ENCODE measurements around the gene ACOXL.

ACOXL gene

DNA sequence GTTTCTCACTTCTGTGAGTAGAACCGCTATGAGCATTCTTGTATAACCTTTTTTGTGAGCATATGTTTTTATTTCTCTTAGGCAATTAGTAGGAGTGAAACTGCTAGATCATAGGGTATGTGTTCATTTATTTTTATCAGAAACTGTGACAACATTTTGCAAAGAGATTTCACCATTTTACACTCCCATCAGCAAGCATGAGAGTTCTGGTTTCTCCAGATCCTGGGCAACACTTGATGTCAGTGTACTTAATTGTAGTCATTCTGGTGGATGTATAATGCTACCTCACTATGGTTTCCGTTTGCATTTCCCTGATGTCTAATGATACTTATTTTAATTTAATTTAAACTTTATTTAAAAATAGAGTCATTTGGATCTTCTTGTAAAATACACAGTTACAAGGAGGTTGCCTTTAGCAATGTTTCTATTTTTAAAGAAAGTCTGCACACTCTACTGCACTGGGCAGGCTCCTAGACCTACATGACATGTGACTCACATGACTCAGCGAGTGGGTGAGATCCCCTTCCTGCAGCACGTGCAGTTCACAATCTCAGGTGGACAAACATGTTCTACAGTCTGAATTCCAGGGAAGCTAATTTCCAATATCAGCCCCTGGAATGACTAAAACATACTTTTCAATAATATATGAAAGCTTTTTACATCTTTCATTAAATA is 261.3 kb downstream of the ACOXL start:
- Histone ChIP-seq H3K4me1 (ENCODE audit: insufficient read depth, low read length, severe bottlenecking) (peaks cover 4% of the 10 kb centered on the region), H3F3A (ENCODE audit: insufficient read depth, low read length) (no peaks in the 10 kb centered on the region), H3K9ac (ENCODE audit: low read length) (no peak overlapping the region), H3K4me3 (ENCODE audit: low read depth, low read length, poor library complexity, severe bottlenecking) (no peak overlapping the region), H3K36me3 (ENCODE audit: insufficient read depth, low read length) (no peaks in the 10 kb centered on the region), H3K79me2 (ENCODE audit: insufficient read depth, low read length) (no peaks in the 10 kb centered on the region), H3K4me2 (ENCODE audit: low read length) (no peak overlapping the region), H3K9me2 (ENCODE audit: low read depth, low read length) (no peaks in the 10 kb centered on the region), H3K9me3 (ENCODE audit: low read length) (no peaks in the 10 kb centered on the region), H2AFZ (ENCODE audit: low read length) (no peak overlapping the region), H4K20me1 (ENCODE audit: insufficient read depth, low read length) (no peaks in the 10 kb centered on the region), H3K27ac (ENCODE audit: low read depth, low read length, poor library complexity, severe bottlenecking) (no peak overlapping the region), H3K27me3 (ENCODE audit: insufficient read depth, low read length) (no peaks in the 10 kb centered on the region)
- TF ChIP-seq, protein P1, sequence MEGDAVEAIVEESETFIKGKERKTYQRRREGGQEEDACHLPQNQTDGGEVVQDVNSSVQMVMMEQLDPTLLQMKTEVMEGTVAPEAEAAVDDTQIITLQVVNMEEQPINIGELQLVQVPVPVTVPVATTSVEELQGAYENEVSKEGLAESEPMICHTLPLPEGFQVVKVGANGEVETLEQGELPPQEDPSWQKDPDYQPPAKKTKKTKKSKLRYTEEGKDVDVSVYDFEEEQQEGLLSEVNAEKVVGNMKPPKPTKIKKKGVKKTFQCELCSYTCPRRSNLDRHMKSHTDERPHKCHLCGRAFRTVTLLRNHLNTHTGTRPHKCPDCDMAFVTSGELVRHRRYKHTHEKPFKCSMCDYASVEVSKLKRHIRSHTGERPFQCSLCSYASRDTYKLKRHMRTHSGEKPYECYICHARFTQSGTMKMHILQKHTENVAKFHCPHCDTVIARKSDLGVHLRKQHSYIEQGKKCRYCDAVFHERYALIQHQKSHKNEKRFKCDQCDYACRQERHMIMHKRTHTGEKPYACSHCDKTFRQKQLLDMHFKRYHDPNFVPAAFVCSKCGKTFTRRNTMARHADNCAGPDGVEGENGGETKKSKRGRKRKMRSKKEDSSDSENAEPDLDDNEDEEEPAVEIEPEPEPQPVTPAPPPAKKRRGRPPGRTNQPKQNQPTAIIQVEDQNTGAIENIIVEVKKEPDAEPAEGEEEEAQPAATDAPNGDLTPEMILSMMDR (IDR thresholded peaks at IDR 0.05; ENCODE audit: low read length): no peak
- TF ChIP-seq EZH2 (IDR thresholded peaks at IDR 0.05; ENCODE audit: borderline replicate concordance, low read length): no peak

DNA sequence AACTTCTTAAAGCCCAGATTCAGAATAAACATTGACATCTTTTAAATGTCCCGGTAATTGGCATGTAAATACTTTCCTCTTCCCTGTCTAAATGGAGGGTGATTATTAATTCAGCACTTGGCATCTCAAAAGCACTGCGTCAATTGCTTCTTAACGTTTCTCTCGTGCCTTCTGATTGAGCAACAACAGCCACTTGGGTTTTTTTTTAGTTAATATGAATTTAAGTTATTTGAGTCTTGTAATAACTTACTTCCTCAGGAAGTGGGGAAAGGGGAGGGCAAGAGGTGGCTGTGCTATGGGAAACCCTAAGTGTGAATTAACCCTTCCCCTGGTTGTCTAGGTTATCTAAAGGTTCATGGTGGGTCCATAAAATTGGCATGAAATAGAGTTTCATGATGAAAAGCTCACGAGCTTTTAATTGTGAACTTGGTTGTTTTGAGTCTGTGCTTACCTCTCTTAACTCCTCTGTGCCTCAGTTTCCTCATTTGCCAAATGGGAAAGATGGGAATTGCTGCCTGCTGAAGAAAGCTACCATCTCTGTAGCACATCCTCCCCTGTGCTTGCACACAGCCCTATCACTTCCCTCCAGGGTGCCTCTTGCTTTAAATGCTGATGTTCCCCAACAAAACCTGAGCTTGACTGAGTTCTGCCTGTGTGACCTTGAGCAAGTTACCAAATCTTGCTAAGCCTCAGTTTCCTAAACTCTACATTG is 262.0 kb downstream of the ACOXL start:
- Histone ChIP-seq H3K9me3 (ENCODE audit: low read length) (no peaks in the 10 kb centered on the region), H2AFZ (ENCODE audit: low read length) (no peak overlapping the region), H3K4me2 (ENCODE audit: low read length) (no peak overlapping the region), H3K27ac (ENCODE audit: low read depth, low read length, poor library complexity, severe bottlenecking) (no peak overlapping the region), H3K9ac (ENCODE audit: low read length) (no peak overlapping the region), H4K20me1 (ENCODE audit: insufficient read depth, low read length) (no peaks in the 10 kb centered on the region), H3K27me3 (ENCODE audit: insufficient read depth, low read length) (no peaks in the 10 kb centered on the region), H3K36me3 (ENCODE audit: insufficient read depth, low read length) (no peaks in the 10 kb centered on the region), H3K79me2 (ENCODE audit: insufficient read depth, low read length) (no peaks in the 10 kb centered on the region), H3K4me3 (ENCODE audit: low read depth, low read length, poor library complexity, severe bottlenecking) (no peak overlapping the region), H3K4me1 (ENCODE audit: insufficient read depth, low read length, severe bottlenecking) (peaks cover 4% of the 10 kb centered on the region), H3F3A (ENCODE audit: insufficient read depth, low read length) (no peaks in the 10 kb centered on the region), H3K9me2 (ENCODE audit: low read depth, low read length) (no peaks in the 10 kb centered on the region)
- TF ChIP-seq, protein P1 (IDR thresholded peaks at IDR 0.05; ENCODE audit: low read length): no peak

DNA sequence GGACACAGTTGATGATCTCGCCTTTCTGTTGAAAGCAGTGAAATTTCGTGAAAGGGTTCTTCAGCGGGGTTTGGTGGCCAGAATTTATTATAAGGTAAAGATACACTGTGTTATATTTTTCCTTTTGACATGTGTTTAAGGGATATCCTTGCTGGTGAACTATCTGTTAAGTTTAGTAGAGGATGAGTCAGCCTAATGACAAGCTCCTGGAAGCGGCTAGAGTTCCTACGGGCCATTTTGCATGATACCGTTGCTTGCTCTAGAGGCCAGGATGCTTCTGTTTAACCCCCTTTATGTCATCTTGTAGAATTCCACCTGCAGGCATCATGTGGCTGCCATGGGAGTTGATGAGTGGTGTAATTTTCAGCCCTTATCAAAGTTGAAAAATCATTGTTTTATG is 263.5 kb downstream of the ACOXL start:
- H3K36me3 ChIP-seq (ENCODE audit: insufficient read depth, low read length): no peaks in the 10 kb centered on the region
- H3K9me2 ChIP-seq (ENCODE audit: low read depth, low read length): no peaks in the 10 kb centered on the region
- H2AFZ ChIP-seq (ENCODE audit: low read length): no peak overlapping the region
- no peaks in the 10 kb centered on the region for H3K27me3 ChIP-seq (ENCODE audit: insufficient read depth, low read length)
- no peaks in the 10 kb centered on the region for H4K20me1 ChIP-seq (ENCODE audit: insufficient read depth, low read length)
- no peak overlapping the region for H3K27ac ChIP-seq (ENCODE audit: low read depth, low read length, poor library complexity, severe bottlenecking)
- H3K9ac ChIP-seq (ENCODE audit: low read length): no peak overlapping the region
- TF ChIP-seq EZH2 (IDR thresholded peaks at IDR 0.05; ENCODE audit: borderline replicate concordance, low read length): no peak
- TF ChIP-seq, protein P1 (IDR thresholded peaks at IDR 0.05; ENCODE audit: low read length): no peak
- H3F3A ChIP-seq (ENCODE audit: insufficient read depth, low read length): no peaks in the 10 kb centered on the region
- H3K79me2 ChIP-seq (ENCODE audit: insufficient read depth, low read length): no peaks in the 10 kb centered on the region
- no peak overlapping the region for H3K4me3 ChIP-seq (ENCODE audit: low read depth, low read length, poor library complexity, severe bottlenecking)
- H3K4me2 ChIP-seq (ENCODE audit: low read length): no peak overlapping the region
- peaks cover 4% of the 10 kb centered on the region for H3K4me1 ChIP-seq (ENCODE audit: insufficient read depth, low read length, severe bottlenecking)
- no peaks in the 10 kb centered on the region for H3K9me3 ChIP-seq (ENCODE audit: low read length)
